CD14-positive monocyte (primary cell): ENCODE measurements around the gene SFN. TPM values are rescaled to one million over a fixed set of nuclear protein-coding genes. Genes with fewer than 3 reads are reported as not detected.
"Not testable (repeated sequence)": the region's sequence is repeated elsewhere in the genome, so short reads cannot be mapped to it uniquely, and the experiment has no call there.

Experiments used
- DNase-seq, 3 donors: peaks; one replicate each; pipeline ENCODE4 v3.0.0-alpha.2; 2011 to 2022
- H2AFZ ChIP-seq: 2 replicates; pipeline ENCODE4 v1.6.0; 2012; ENCODE audit warnings: mild to moderate bottlenecking, low read depth, low read length, inconsistent platforms; ENCODE audit not compliant: insufficient read depth, poor library complexity, severe bottlenecking
- H3K27ac ChIP-seq, 2 donors: 1 replicate in 1 of 2; 2 replicates in 1 of 2; pipeline ENCODE4 v1.5.1; 2012 to 2013; ENCODE audit warnings: low read length in 2 of 2, control low read depth in 1 of 2, inconsistent platforms in 1 of 2, low read depth in 1 of 2, mild to moderate bottlenecking in 1 of 2
- H3K27me3 ChIP-seq, 2 donors: one replicate each; pipeline versions ENCODE4 v1.6.0 to v1.6.1; 2011 to 2013; ENCODE audit warnings: low read length in 2 of 2; ENCODE audit not compliant: control insufficient read depth in 2 of 2, insufficient read depth in 2 of 2
- H3K36me3 ChIP-seq, 2 donors: replicated peaks in 1 of 2; 1 replicate in 1 of 2; 2 replicates in 1 of 2; pipeline versions ENCODE4 v1.5.1 to v1.6.1; 2012 to 2013; ENCODE audit warnings: low read length in 2 of 2, control low read depth in 1 of 2, inconsistent platforms in 1 of 2, mild to moderate bottlenecking in 1 of 2; ENCODE audit not compliant: insufficient read depth in 2 of 2, control insufficient read depth in 1 of 2
- H3K4me1 ChIP-seq, 2 donors: 1 replicate in 1 of 2; 2 replicates in 1 of 2; pipeline versions ENCODE4 v1.5.1 to v1.6.1; 2012 to 2013; ENCODE audit warnings: low read length in 2 of 2, control low read depth in 1 of 2, inconsistent platforms in 1 of 2, mild to moderate bottlenecking in 1 of 2, moderate library complexity in 1 of 2; ENCODE audit not compliant: insufficient read depth in 2 of 2, control insufficient read depth in 1 of 2
- H3K4me2 ChIP-seq: replicated peaks from 2 replicates; pipeline ENCODE3; 2012; ENCODE audit warnings: low read length, moderate library complexity, mild to moderate bottlenecking; ENCODE audit not compliant: poor library complexity, severe bottlenecking; ENCODE audit errors: extremely low read depth
- H3K4me3 ChIP-seq, 3 experiments: fragments of 200-600 bp in 1 of 3; sonication (generic) in 1 of 3; replicated peaks in 1 of 3; 1 replicate in 2 of 3; 2 replicates in 1 of 3; pipeline ENCODE4 v1.5.1; 2011 to 2013; ENCODE audit warnings: low read length in 3 of 3, mild to moderate bottlenecking in 3 of 3, control low read depth in 2 of 3, low read depth in 2 of 3, inconsistent platforms in 1 of 3, moderate library complexity in 1 of 3
- H3K79me2 ChIP-seq: 2 replicates; pipeline ENCODE4 v1.6.0; 2012; ENCODE audit warnings: mild to moderate bottlenecking, control low read depth, inconsistent platforms, low read length, moderate library complexity; ENCODE audit not compliant: insufficient read depth
- H3K9ac ChIP-seq: 2 replicates; pipeline ENCODE4 v1.6.0; 2017; ENCODE audit warnings: low read length, mild to moderate bottlenecking; ENCODE audit not compliant: insufficient read depth, poor library complexity, severe bottlenecking
- H3K9me3 ChIP-seq, 2 donors: replicated peaks in 1 of 2; 1 replicate in 1 of 2; 2 replicates in 1 of 2; pipeline versions ENCODE4 v1.5.1 to v1.6.1; 2012 to 2013; ENCODE audit warnings: low read length in 2 of 2, control low read depth in 1 of 2; ENCODE audit not compliant: control insufficient read depth in 1 of 2, insufficient read depth in 1 of 2
- H4K20me1 ChIP-seq: 2 replicates; pipeline ENCODE4 v1.6.0; 2012; ENCODE audit warnings: mild to moderate bottlenecking, low read length, control low read depth, moderate library complexity; ENCODE audit not compliant: insufficient read depth
- H3K27ac Mint-ChIP-seq, 7 donors: one replicate each; pipeline ENCODE4 v1.8.0; 2020; ENCODE audit warnings: mild to moderate bottlenecking in 7 of 7, mixed read lengths in 7 of 7, moderate library complexity in 6 of 7, inconsistent platforms in 2 of 7
- H3K27me3 Mint-ChIP-seq, 3 donors: one replicate each; pipeline ENCODE4 v1.8.0; 2021 to 2022; ENCODE audit warnings: low read depth in 3 of 3, mild to moderate bottlenecking in 3 of 3, mixed read lengths in 3 of 3, moderate library complexity in 3 of 3, inconsistent platforms in 1 of 3
- H3K36me3 Mint-ChIP-seq, 2 donors: one replicate each; pipeline ENCODE4 v1.8.0; 2020; ENCODE audit warnings: mixed read lengths in 2 of 2, inconsistent platforms in 1 of 2, mild to moderate bottlenecking in 1 of 2
- H3K4me1 Mint-ChIP-seq: one replicate; pipeline ENCODE4 v1.8.0; 2020; ENCODE audit warnings: mild to moderate bottlenecking, mixed read lengths
- H3K4me3 Mint-ChIP-seq, 2 donors: one replicate each; pipeline ENCODE4 v1.8.0; 2020; ENCODE audit warnings: mild to moderate bottlenecking in 2 of 2, mixed read lengths in 2 of 2, moderate library complexity in 1 of 2
- H3K9me3 Mint-ChIP-seq, 7 donors: one replicate each; pipeline ENCODE4 v1.8.0; 2020 to 2022; ENCODE audit warnings: mixed read lengths in 7 of 7, mild to moderate bottlenecking in 6 of 7, moderate library complexity in 6 of 7, inconsistent platforms in 2 of 7
- CTCF ChIP-seq: fragments of 200-600 bp; IDR thresholded peaks from one replicate; pipeline ENCODE4 v1.8.0; 2022; ENCODE audit warnings: antibody characterized with exemption, mild to moderate bottlenecking
- WGBS: methylation state at CpG from one replicate; pipeline ENCODE4 v1.1.5; 2013; ENCODE audit warnings: missing lambda C conversion rate; ENCODE audit not compliant: insufficient coverage; 5-methylcytosine and 5-hydroxymethylcytosine counted together
- intact Hi-C, 2 donors: fragments of 100-400 bp; cut with micrococcal nuclease; formaldehyde crosslinking; loops; one replicate each; pipeline versions ENCODE4 v1.15.0 to v1.15.1; 2023
- polyA plus RNA-seq, 3 donors: library from polyadenylated mRNA; depleted of rRNA in 1 of 3; unstranded in 2 of 3; stranded (reverse) in 1 of 3; fragments of 300-500 nt in 2 of 3; fragments of >200 nt in 1 of 3; fragmentation: Illumina TruSeq in 2 of 3; gene quantifications; 1 replicate in 2 of 3; 2 replicates in 1 of 3; pipeline ENCODE4 v1.2.3, GENCODE V29; 2012 to 2021

SFN gene
- polyA plus RNA-seq, 3 donors, result 0.36 TPM; not detected in 2

DNA sequence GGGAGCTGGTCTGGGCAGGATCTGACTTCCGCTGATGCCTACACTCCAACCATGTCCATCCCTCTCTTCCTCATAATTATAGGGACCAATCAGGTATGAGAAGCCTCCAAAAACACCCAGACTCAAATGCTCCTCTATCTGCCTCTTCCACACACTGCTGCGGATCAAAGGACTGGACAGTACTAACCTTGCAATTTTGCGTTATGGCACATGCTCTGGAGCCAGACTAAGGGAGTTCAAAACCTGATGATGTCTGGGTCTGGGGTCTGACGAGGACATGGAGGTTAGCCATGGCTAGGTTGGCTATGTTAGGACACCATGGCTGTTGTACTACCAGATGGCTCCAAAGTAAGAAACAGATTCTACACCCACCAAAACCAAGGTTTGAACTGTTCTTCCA, 16.8 kb downstream of the SFN start:
- Mint-ChIP-seq H3K4me3 (no peak overlapping the region), H3K36me3 (peaks cover 60 to 83% of the 10 kb centered on the region in 2 donors), H3K4me1 (no peaks in the 10 kb centered on the region), H3K27me3 (no peaks in the 10 kb centered on the region), H3K27ac (no peak overlapping the region), H3K9me3 (no peaks in the 10 kb centered on the region)
- no peak overlapping the region for H2AFZ ChIP-seq
- WGBS, result 90% methylated on average over 2 of the region's 4 CpGs
- peaks cover 4% of the 10 kb centered on the region for H3K79me2 ChIP-seq
- no peak overlapping the region for H3K9ac ChIP-seq
- TF ChIP-seq CTCF, result no peak
- no peak overlapping the region for H3K4me3 ChIP-seq
- DNase-seq, result no peak
- peaks cover 69 to 92% of the 10 kb centered on the region in 2 donors for H3K36me3 ChIP-seq
- H4K20me1 ChIP-seq, result peaks cover 35% of the 10 kb centered on the region
- H3K9me3 ChIP-seq, result no peaks in the 10 kb centered on the region
- H3K27ac ChIP-seq, result no peak overlapping the region
- no peaks in the 10 kb centered on the region for H3K4me1 ChIP-seq
- intact Hi-C loops, result loop anchor here (2.0 to 10.0 kb wide), 6 partner anchors 27 to 385 kb away; no protein-coding TSS in a partner anchor
- H3K27me3 ChIP-seq, result no peaks in the 10 kb centered on the region
- no peak overlapping the region for H3K4me2 ChIP-seq

GRCh38 chr1:26881611-26882010, 18.7 kb downstream of the SFN start:
- H3K27ac ChIP-seq, H3K4me3 ChIP-seq, H3K9me3 Mint-ChIP-seq, H3K79me2 ChIP-seq, H3K9me3 ChIP-seq, intact Hi-C loops, DNase-seq, H3K4me1 ChIP-seq, H3K9ac ChIP-seq, H3K4me2 ChIP-seq, H3K4me3 Mint-ChIP-seq, H3K27me3 Mint-ChIP-seq, H2AFZ ChIP-seq, H3K27me3 ChIP-seq, H3K4me1 Mint-ChIP-seq: not testable (repeated sequence)
- H4K20me1 ChIP-seq, result peaks cover 44% of the 10 kb centered on the region
- H3K36me3 ChIP-seq, result peaks cover 81 to 94% of the 10 kb centered on the region in 2 donors
- 100% methylated on average over 4 of the region's 6 CpGs for WGBS
- Mint-ChIP-seq H3K36me3 (peaks cover 69 to 88% of the 10 kb centered on the region in 2 donors), H3K27ac (peak overlapping the region in 1 of 7 donors; percentile 40)
